DOHH2 (cell line): ENCODE data around the gene VIL1.

Experiments
- H3F3A ChIP-seq: fragments of 200-600 bp; sonication (generic), shearing (Covaris generic); 2 replicates; pipeline ENCODE4 v1.6.0; 2016; ENCODE audit warnings: antibody characterized with exemption, mild to moderate bottlenecking; ENCODE audit not compliant: control insufficient read depth, insufficient read depth
- H3K27ac ChIP-seq: fragments of 200-600 bp; sonication (generic); 2 replicates; pipeline ENCODE4 v1.5.1; 2014; ENCODE audit warnings: low read depth, mild to moderate bottlenecking, low read length, moderate library complexity
- H3K27me3 ChIP-seq: fragments of 200-600 bp; sonication (generic); 2 replicates; pipeline ENCODE4 v1.6.1; 2014; ENCODE audit warnings: mild to moderate bottlenecking, low read length, mixed read lengths; ENCODE audit not compliant: control insufficient read depth
- H3K36me3 ChIP-seq: fragments of 200-600 bp; sonication (generic); 2 replicates; pipeline ENCODE4 v1.6.1; 2014; ENCODE audit warnings: mild to moderate bottlenecking, low read length, moderate library complexity, mixed read lengths; ENCODE audit not compliant: control insufficient read depth
- H3K4me1 ChIP-seq: fragments of 200-600 bp; sonication (generic); 2 replicates; pipeline ENCODE4 v1.6.1; 2014; ENCODE audit warnings: mild to moderate bottlenecking, low read length, mixed read lengths; ENCODE audit not compliant: control insufficient read depth
- H3K4me2 ChIP-seq: fragments of 200-600 bp; sonication (generic); 2 replicates; pipeline ENCODE4 v1.6.0; 2014; ENCODE audit warnings: mild to moderate bottlenecking, low read length, moderate library complexity
- H3K4me3 ChIP-seq: fragments of 200-600 bp; sonication (generic); 2 replicates; pipeline ENCODE4 v1.5.1; 2014; ENCODE audit warnings: mild to moderate bottlenecking, low read length, mixed read lengths
- H3K79me2 ChIP-seq: fragments of 200-600 bp; sonication (generic); 2 replicates; pipeline ENCODE4 v1.6.1; 2014; ENCODE audit warnings: mild to moderate bottlenecking, low read length, mixed read lengths; ENCODE audit not compliant: control insufficient read depth
- H3K9me2 ChIP-seq: fragments of 200-600 bp; sonication (generic); replicated peaks from 2 replicates; pipeline ENCODE4 v1.6.1; 2014; ENCODE audit warnings: mild to moderate bottlenecking, low read length, mixed read lengths; ENCODE audit not compliant: control insufficient read depth
- H3K9me3 ChIP-seq: fragments of 200-600 bp; sonication (generic); 2 replicates; pipeline ENCODE4 v1.6.1; 2014; ENCODE audit warnings: antibody characterized with exemption, low read length, mixed read lengths; ENCODE audit not compliant: control insufficient read depth, insufficient read depth
- H4K20me1 ChIP-seq: fragments of 200-600 bp; sonication (generic); 2 replicates; pipeline ENCODE4 v1.6.0; 2014; ENCODE audit warnings: low read depth, mild to moderate bottlenecking, antibody characterized with exemption, low read length, moderate library complexity; ENCODE audit not compliant: control insufficient read depth, insufficient read depth
- CTCF ChIP-seq: fragments of 200-600 bp; sonication (generic); IDR thresholded peaks from one replicate; pipeline ENCODE4 v1.5.1; 2014; ENCODE audit warnings: antibody characterized with exemption, mild to moderate bottlenecking, low read depth, low read length; ENCODE audit not compliant: poor library complexity, severe bottlenecking
- EZH2phosphoT487 ChIP-seq: fragments of 200-600 bp; sonication (generic); IDR thresholded peaks from 2 replicates; pipeline ENCODE4 v1.6.1; 2017; ENCODE audit warnings: borderline replicate concordance, mild to moderate bottlenecking, antibody characterized with exemption, low read length, moderate library complexity, mixed read lengths

Gene VIL1

GRCh38 chr2:218428846-218429558, 10.1 kb downstream of the VIL1 start:
- Histone ChIP-seq H3K9me2 (no peaks in the 10 kb centered on the region), H3K27ac (no peak overlapping the region), H3K4me3 (no peak overlapping the region), H3K4me1 (no peaks in the 10 kb centered on the region), H3K4me2 (no peak overlapping the region), H3K27me3 (peaks cover 14% of the 10 kb centered on the region; the same call in 1 of the 2 replicates), H3F3A (no peaks in the 10 kb centered on the region), H3K9me3 (no peaks in the 10 kb centered on the region), H3K36me3 (no peaks in the 10 kb centered on the region), H4K20me1 (no peaks in the 10 kb centered on the region), H3K79me2 (no peaks in the 10 kb centered on the region)
- no peak for TF ChIP-seq CTCF
- TF ChIP-seq EZH2phosphoT487: no peak

- TF ChIP-seq CTCF (no peak), EZH2phosphoT487 (no peak)
- Histone ChIP-seq H3K9me2 (no peaks in the 10 kb centered on the region), H3K4me3 (no peak overlapping the region), H3F3A (no peaks in the 10 kb centered on the region), H3K79me2 (no peaks in the 10 kb centered on the region), H3K4me1 (no peaks in the 10 kb centered on the region), H3K4me2 (no peak overlapping the region), H3K36me3 (no peaks in the 10 kb centered on the region), H3K9me3 (no peaks in the 10 kb centered on the region), H3K27ac (no peak overlapping the region), H4K20me1 (no peaks in the 10 kb centered on the region), H3K27me3 (peaks cover 14% of the 10 kb centered on the region; the same call in 1 of the 2 replicates)
Measured at GRCh38 chr2:218429911-218430692, 11.2 kb downstream of the VIL1 start.

- TF ChIP-seq EZH2phosphoT487: no peak
- no peak for TF ChIP-seq CTCF
- Histone ChIP-seq H3K9me3 (no peaks in the 10 kb centered on the region), H3K4me2 (no peak overlapping the region), H3K9me2 (no peaks in the 10 kb centered on the region), H3K4me1 (no peaks in the 10 kb centered on the region), H3K36me3 (no peaks in the 10 kb centered on the region), H3K27ac (no peak overlapping the region), H3K79me2 (no peaks in the 10 kb centered on the region), H4K20me1 (no peaks in the 10 kb centered on the region), H3K4me3 (no peak overlapping the region), H3K27me3 (peaks cover 14% of the 10 kb centered on the region; the same call in 1 of the 2 replicates), H3F3A (no peaks in the 10 kb centered on the region)
Measured at GRCh38 chr2:218430721-218431120, 11.8 kb downstream of the VIL1 start.
